Hematopoietic multipotent progenitor cell treated with erythropoietin and hydrocortisone succinate and interleukin-3 and kit ligand, for 17 days (in vitro differentiated cells): Measurements from ENCODE around the gene OR13C2.
"Not testable (repeated sequence)": the region's sequence is repeated elsewhere in the genome, so short reads cannot be mapped to it uniquely, and the experiment has no call there.

Source experiments
- DNase-seq: peaks from one replicate; pipeline ENCODE4 v3.0.0-alpha.2; 2015; ENCODE audit warnings: low spot score

OR13C2 gene

GRCh38 chr9:104605527-104605926 lies at the start of gene OR13C2:
Gene OR13C2 (minus strand): TSS chr9:104605627. CDS start chr9:104605627, 0 bp downstream.
- DNase-seq, result not testable (repeated sequence)

GRCh38 chr9:104635456-104635855 lies 30.0 kb upstream of the OR13C2 start:
- no peak for DNase-seq

- DNase-seq, result no peak
Observed at GRCh38 chr9:104633976-104634520, 28.6 kb upstream of the OR13C2 start.

- DNase-seq, result not testable (repeated sequence)
Observed at GRCh38 chr9:104625964-104626363, 20.5 kb upstream of the OR13C2 start.

GRCh38 chr9:104618104-104618503 lies 12.7 kb upstream of the OR13C2 start, which contains the start of gene OR13C9:
Gene OR13C9 (minus strand): TSS chr9:104618204. CDS start chr9:104618204, 0 bp downstream.
- DNase-seq, result no peak

- no peak for DNase-seq
Observed at GRCh38 chr9:104617418-104617817, 12.0 kb upstream of the OR13C2 start.

GRCh38 chr9:104611213-104611612 lies 5.8 kb upstream of the OR13C2 start:
- no peak for DNase-seq

- DNase-seq, result no peak
Observed at GRCh38 chr9:104608336-104608735, 2.9 kb upstream of the OR13C2 start.

- DNase-seq, result no peak
Observed at GRCh38 chr9:104606152-104606551, 725 bp upstream of the OR13C2 start.

GRCh38 chr9:104604801-104605200 lies 626 bp downstream of the OR13C2 start:
- no peak for DNase-seq

GRCh38 chr9:104599313-104599712 lies 6.1 kb downstream of the OR13C2 start, which contains the start of gene OR13C5:
Gene OR13C5 (minus strand): TSS chr9:104599413. CDS start chr9:104599413, 0 bp downstream.
- DNase-seq, result not testable (repeated sequence)

GRCh38 chr9:104598749-104599148 lies 6.7 kb downstream of the OR13C2 start:
- DNase-seq, result not testable (repeated sequence)

GRCh38 chr9:104589626-104590025 lies 15.8 kb downstream of the OR13C2 start:
- DNase-seq, result no peak

- no peak for DNase-seq
Observed at GRCh38 chr9:104586496-104587180, 18.8 kb downstream of the OR13C2 start.

GRCh38 chr9:104580562-104580961 lies 24.9 kb downstream of the OR13C2 start:
- no peak for DNase-seq

- no peak for DNase-seq
Observed at GRCh38 chr9:104577263-104577662, 28.2 kb downstream of the OR13C2 start.

- DNase-seq, result no peak
Observed at GRCh38 chr9:104575456-104575855, 30.0 kb downstream of the OR13C2 start.

GRCh38 chr9:104572612-104573011 lies 32.8 kb downstream of the OR13C2 start:
- DNase-seq, result no peak

GRCh38 chr9:104568868-104569267 lies 36.6 kb downstream of the OR13C2 start, which contains the start of gene OR13C8:
Gene OR13C8 (plus strand): TSS chr9:104569168. CDS start chr9:104569168, 0 bp downstream.
- DNase-seq, result no peak

- DNase-seq, result no peak
Observed at GRCh38 chr9:104564358-104564757, 41.1 kb downstream of the OR13C2 start.

GRCh38 chr9:104556830-104557634 lies 48.4 kb downstream of the OR13C2 start:
- no peak for DNase-seq

GRCh38 chr9:104555521-104555920 lies 49.9 kb downstream of the OR13C2 start:
- no peak for DNase-seq
